NB4 (cell line): ENCODE data around the gene STX19.

Experiments used
- DNase-seq: peaks from one replicate; pipeline ENCODE4 v3.0.0; 2010; ENCODE audit warnings: low read depth
- H3K4me3 ChIP-seq: one replicate; pipeline ENCODE4 v1.5.1; 2011; ENCODE audit warnings: mild to moderate bottlenecking, low read depth, low read length, moderate library complexity
- CTCF ChIP-seq: IDR thresholded peaks from one replicate; pipeline ENCODE4 v1.5.1; 2012; ENCODE audit warnings: low read depth, low read length
- MYC ChIP-seq: IDR thresholded peaks from 2 replicates; pipeline ENCODE4 v1.6.1; 2011; ENCODE audit warnings: low read depth, low read length
- POLR2A ChIP-seq: IDR thresholded peaks from 2 replicates; pipeline ENCODE4 v1.6.1; 2011; ENCODE audit warnings: mild to moderate bottlenecking; ENCODE audit not compliant: insufficient read length; ENCODE audit errors: extremely low read depth
- TF ChIP-seq, protein P1 (sequence below): IDR thresholded peaks from 2 replicates; pipeline ENCODE4 v1.6.1; 2011; ENCODE audit warnings: low read depth, low read length

STX19 gene

DNA sequence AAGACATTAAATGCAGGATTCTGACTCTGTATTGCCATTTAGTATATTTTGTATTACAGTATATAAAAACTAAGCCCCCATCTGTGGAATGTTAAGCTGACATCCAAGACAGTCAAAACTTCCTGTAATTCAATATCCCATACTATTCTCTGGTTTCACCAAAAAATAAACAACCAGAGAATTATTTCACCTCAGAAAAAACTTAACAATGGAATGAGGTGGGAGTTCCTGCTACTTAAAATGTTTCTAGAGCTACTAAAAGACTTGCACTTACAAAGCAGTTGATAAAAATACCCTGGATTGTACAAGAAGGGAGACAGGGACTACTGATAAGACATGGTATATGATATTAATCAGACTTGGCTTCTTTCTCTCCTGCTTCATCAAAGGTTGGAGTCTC is 40.1 kb downstream of the STX19 start:
- H3K4me3 ChIP-seq: no peak overlapping the region
- TF ChIP-seq MYC (no peak), CTCF (no peak), POLR2A (no peak)
- TF ChIP-seq, protein P1, sequence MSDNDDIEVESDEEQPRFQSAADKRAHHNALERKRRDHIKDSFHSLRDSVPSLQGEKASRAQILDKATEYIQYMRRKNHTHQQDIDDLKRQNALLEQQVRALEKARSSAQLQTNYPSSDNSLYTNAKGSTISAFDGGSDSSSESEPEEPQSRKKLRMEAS: no peak
- no peak for DNase-seq

DNA sequence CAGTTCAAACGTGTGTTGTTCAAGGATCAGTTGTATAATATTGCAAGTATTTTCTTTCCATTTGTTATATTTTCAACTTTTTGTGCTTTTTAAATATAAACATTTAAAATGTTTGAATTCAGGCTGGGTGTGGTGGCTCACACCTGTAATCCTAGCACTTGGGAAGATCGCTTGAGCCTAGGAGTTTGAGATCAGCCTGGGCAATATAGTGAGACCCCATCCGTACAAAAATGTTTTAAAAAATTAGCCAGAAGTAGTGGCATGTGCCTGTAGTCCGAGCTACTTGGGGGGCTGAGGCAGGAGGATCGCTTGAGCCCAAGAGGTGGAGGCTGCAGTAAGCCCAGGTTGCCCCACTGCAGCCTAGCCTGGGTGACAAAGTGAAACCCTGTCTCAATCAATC is 43.8 kb downstream of the STX19 start:
- TF ChIP-seq, protein P1: no peak
- TF ChIP-seq MYC (no peak), POLR2A (no peak), CTCF (no peak)
- no peak overlapping the region for H3K4me3 ChIP-seq
- DNase-seq: no peak

DNA sequence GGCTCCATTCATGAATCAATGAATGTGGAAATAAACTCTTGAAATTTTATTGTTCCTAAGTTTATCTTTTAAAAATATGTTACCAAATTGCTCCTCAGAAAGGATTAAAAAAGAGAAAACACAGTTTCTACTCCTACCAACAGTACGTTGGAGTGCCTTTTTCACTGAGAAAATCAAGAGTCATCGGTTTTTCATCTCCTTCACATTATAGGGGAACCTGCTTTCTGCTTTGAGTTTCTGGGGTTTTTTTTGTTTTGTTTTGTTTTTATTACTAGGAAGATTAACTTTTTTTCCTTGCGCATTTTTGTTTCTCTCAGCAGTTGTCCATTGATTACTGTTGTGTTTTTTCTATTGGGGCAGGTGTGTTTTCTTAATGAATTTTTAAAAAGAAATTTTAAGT is 45.0 kb downstream of the STX19 start:
- no peak overlapping the region for H3K4me3 ChIP-seq
- no peak for DNase-seq
- TF ChIP-seq POLR2A (no peak), MYC (no peak)

DNA sequence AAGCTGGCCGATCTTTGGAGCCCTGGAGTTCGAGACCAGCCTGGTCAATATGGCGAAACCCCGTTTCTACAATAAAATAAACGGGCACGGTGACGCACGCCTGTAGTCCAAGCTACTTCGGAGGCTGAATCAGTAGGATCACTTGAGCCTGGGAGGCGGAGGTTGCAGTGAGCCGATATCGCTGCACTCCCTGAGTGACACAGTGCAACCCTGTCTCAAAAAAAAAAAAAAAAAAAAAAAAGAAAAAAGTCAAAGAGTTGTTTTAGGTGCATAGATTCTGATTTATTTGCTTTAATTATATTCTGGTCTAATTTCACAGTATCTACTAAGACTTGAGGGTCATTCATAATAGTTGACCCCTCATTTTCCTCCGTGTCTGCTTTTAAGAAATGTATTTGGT is 46.7 kb downstream of the STX19 start:
- TF ChIP-seq POLR2A: no peak
- TF ChIP-seq CTCF: no peak
- TF ChIP-seq MYC: no peak
- no peak overlapping the region for H3K4me3 ChIP-seq
- DNase-seq: no peak

GRCh38 chr3:93979850-93980676 is 48.3 kb downstream of the STX19 start, which contains the start of gene ARL13B:
Gene ARL13B (plus strand): TSS chr3:93980155. CDS start chr3:93980424, 269 bp downstream.
- peak; percentile 59 for TF ChIP-seq POLR2A
- TF ChIP-seq MYC: no peak
- TF ChIP-seq CTCF: no peak
- TF ChIP-seq, protein P1: 0 out of 2 replicates have a peak, but pooled peaks have one; percentile 21
- peak; percentile 96 for DNase-seq
- peak within 1 kb of the TSS; percentile 69 for H3K4me3 ChIP-seq

DNA sequence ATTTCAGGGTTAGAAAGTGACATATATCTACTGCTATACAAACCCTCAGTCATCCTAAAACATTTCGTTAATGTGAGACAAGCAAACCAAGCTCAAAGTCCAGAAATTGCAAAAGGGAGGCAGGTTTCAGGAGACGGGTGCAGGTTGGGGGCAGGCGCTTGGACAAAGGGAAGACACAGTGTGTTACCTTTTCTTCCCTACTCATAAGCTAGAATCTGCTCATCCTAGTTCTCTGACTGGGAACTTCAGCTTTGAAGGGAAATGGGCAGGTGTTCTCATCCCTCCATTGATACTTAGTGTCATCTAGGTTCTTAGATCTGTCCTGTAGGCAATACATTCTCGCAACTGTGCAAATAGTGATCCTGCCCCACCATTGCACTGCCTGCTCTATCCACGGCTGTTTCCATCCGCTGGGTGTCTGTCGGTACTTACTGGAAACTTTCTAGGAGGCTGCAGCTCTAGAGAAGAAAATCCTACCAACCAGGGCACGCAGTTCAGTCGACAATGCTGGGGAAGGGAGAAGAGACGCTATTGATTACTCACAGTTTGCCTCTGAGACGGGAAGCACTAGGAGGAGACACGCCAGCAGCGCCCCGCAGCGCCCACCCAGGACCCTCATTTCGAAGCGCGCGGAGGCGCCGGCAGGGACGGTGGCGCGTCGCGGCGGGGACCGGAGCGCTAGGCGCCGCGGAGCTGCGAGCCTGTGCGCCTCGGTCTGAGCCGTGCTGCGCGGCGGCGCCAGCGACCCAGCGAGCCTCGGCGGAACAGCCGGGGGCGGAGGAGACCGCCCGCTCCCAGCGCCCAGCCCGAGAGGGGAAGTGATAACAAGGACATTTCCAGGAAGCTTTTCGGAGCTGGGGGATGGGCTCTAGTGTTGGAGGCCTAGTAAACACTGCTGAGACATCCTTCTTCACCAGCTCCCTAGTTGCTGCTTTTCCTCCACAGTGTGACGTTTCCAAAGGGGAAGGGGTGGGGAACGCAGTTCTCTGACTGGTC is 55.0 kb downstream of the STX19 start, which contains the start of gene PROS1:
Gene PROS1 (minus strand): TSS at position 766 of the 996 bp plus-strand sequence. CDS start 147 bp downstream, at position 619.
- DNase-seq: peak; percentile 65
- no peak for TF ChIP-seq MYC
- no peak for TF ChIP-seq POLR2A
- TF ChIP-seq, protein P1: no peak
- TF ChIP-seq CTCF: no peak

More for the DNA sequence above, 55.0 kb downstream of the STX19 start, which contains the start of gene PROS1:
- peak within 1 kb of the TSS; percentile 54 for H3K4me3 ChIP-seq
